Stimulated activated naive B cell treated with anti-CD40 and anti-IgM and Interleukin-4, amounts not matched to agents 10 μg/mL and 1 μg/mL and 100 μg/mL, for 72 hours (primary cell): Measurements from ENCODE around the gene NBPF10.
"Not testable (repeated sequence)": the region's sequence is repeated elsewhere in the genome, so short reads cannot be mapped to it uniquely, and the experiment has no call there.

ENCODE experiments used
- ATAC-seq, 2 donors: fragments of 150-1000 bp; cut with Tn5 transposase; replicated peaks; 2 replicates each; pipeline ENCODE4 v1.10.0; 2021; ENCODE audit warnings: moderate library complexity in 1 of 2
- DNase-seq: peaks from one replicate; pipeline ENCODE4 v3.0.0; 2021
- H3K27ac Mint-ChIP-seq: one replicate; pipeline ENCODE4 v1.8.0; 2022; ENCODE audit warnings: mild to moderate bottlenecking, mixed read lengths
- H3K27me3 Mint-ChIP-seq, 2 donors: one replicate each; pipeline ENCODE4 v1.8.0; 2022; ENCODE audit warnings: mixed read lengths in 2 of 2
- H3K36me3 Mint-ChIP-seq, 2 donors: one replicate each; pipeline ENCODE4 v1.8.0; 2022; ENCODE audit warnings: mixed read lengths in 2 of 2, mild to moderate bottlenecking in 1 of 2
- H3K4me1 Mint-ChIP-seq, 2 donors: one replicate each; pipeline ENCODE4 v1.8.0; 2022; ENCODE audit warnings: mixed read lengths in 2 of 2, mild to moderate bottlenecking in 1 of 2
- H3K4me3 Mint-ChIP-seq, 2 donors: one replicate each; pipeline ENCODE4 v1.8.0; 2022; ENCODE audit warnings: mild to moderate bottlenecking in 2 of 2, mixed read lengths in 2 of 2, moderate library complexity in 1 of 2
- H3K9me3 Mint-ChIP-seq, 2 donors: one replicate each; pipeline ENCODE4 v1.8.0; 2022; ENCODE audit warnings: mixed read lengths in 2 of 2, mild to moderate bottlenecking in 1 of 2

The NBPF10 gene

DNA sequence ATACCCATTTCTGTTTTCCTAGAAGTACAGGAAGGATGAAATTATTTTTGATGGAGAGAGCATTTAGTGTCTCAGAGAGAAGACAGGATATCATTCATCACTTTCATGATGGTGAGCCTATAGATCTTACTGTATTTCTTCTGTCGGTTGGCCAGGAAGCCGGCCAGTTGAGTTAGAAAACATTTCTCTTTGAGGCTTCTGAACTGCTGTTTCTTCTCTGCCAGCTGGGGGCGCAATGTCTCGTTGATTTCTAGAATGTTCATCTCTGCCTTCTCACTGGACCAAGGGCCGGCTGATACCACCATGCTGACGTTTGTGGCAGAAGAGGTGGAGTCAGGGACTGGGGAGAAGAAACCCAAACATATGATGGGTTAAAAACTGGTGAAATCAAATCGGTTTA, at the start of gene NBPF10:
TSS of gene NBPF10 (minus strand) at position 340 of the 400 bp plus-strand sequence. CDS start at position 305, 35 bp downstream.
- not testable (repeated sequence) for ATAC-seq, H3K9me3 Mint-ChIP-seq, H3K4me1 Mint-ChIP-seq, H3K27ac Mint-ChIP-seq, H3K4me3 Mint-ChIP-seq, DNase-seq, H3K27me3 Mint-ChIP-seq, H3K36me3 Mint-ChIP-seq

GRCh38 chr1:146174531-146174930, 29.9 kb upstream of the NBPF10 start:
- not testable (repeated sequence) for H3K9me3 Mint-ChIP-seq, H3K4me3 Mint-ChIP-seq, ATAC-seq, H3K4me1 Mint-ChIP-seq, DNase-seq, H3K27me3 Mint-ChIP-seq, H3K36me3 Mint-ChIP-seq, H3K27ac Mint-ChIP-seq

- not testable (repeated sequence) for H3K36me3 Mint-ChIP-seq, H3K27me3 Mint-ChIP-seq, H3K4me1 Mint-ChIP-seq, ATAC-seq, DNase-seq, H3K4me3 Mint-ChIP-seq, H3K27ac Mint-ChIP-seq, H3K9me3 Mint-ChIP-seq
Observed at GRCh38 chr1:146167740-146168139, 23.1 kb upstream of the NBPF10 start.

DNA sequence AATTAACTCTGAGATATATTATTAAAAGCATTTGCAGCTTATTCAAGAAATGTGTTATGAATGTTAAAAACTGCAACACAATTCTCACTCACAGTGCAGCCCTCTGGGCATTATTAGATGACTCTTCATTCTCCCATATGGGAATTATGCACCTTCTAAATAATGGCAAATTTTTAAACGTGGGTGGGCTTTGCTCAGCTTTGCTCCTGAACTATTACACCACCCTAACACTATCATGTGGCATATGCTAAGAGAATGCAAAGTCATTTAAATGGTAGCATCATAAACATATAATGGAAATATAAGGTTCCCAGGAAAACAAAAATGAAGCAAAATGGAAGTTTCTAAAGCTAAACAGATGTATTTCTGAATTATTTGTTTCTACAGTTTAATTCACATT, 22.7 kb upstream of the NBPF10 start:
- not testable (repeated sequence) for H3K27ac Mint-ChIP-seq, H3K27me3 Mint-ChIP-seq, H3K36me3 Mint-ChIP-seq, DNase-seq, H3K4me1 Mint-ChIP-seq, H3K9me3 Mint-ChIP-seq, ATAC-seq, H3K4me3 Mint-ChIP-seq
